Fibroblast of pulmonary artery (primary cell): Measurements from ENCODE around the gene BCAS4.

Source experiments
- DNase-seq: peaks from one replicate; pipeline ENCODE4 v3.0.0-alpha.2; 2010; ENCODE audit warnings: low read depth
- H3K4me3 ChIP-seq: replicated peaks from 2 replicates; pipeline ENCODE4 v1.5.1; 2011; ENCODE audit warnings: low read depth, mild to moderate bottlenecking, control low read depth, low read length, moderate library complexity
- TF ChIP-seq, protein P1 (sequence below): IDR thresholded peaks from 2 replicates; pipeline ENCODE4 v1.5.1; 2011; ENCODE audit warnings: mild to moderate bottlenecking, control low read depth, low read length, inconsistent platforms; ENCODE audit errors: missing control alignments

Gene BCAS4

DNA sequence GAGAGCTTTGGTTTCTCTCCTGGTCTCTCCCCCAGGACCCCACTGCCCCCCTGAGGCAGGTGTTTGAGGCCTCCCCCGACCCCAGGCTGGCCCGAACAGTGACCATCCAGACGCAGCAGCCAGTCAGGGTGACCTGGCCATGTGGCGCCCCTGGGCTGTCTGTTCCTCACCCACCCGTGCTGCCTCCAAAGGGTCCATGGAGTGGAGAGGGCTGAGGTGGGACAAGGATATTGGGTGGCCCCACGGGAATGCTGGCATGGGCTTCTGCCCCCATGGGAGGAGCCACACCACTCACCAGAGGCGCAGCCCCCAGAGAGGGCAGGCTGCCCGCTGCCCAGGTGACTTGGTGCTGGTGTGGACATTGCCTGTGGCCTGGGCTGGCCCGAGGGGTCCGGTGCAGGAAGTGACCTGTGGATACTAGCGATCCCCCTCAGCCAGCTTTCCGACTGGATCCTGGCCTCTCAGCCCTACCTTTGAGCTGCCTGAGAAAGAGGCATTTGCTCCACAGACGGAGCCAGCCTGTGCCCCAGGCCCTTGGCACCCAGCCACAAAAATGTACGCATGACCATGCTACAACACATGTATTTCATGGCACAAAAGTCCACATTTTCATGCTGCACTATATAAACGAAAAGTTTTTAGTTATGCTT, 50.8 kb downstream of the BCAS4 start:
- TF ChIP-seq, protein P1, sequence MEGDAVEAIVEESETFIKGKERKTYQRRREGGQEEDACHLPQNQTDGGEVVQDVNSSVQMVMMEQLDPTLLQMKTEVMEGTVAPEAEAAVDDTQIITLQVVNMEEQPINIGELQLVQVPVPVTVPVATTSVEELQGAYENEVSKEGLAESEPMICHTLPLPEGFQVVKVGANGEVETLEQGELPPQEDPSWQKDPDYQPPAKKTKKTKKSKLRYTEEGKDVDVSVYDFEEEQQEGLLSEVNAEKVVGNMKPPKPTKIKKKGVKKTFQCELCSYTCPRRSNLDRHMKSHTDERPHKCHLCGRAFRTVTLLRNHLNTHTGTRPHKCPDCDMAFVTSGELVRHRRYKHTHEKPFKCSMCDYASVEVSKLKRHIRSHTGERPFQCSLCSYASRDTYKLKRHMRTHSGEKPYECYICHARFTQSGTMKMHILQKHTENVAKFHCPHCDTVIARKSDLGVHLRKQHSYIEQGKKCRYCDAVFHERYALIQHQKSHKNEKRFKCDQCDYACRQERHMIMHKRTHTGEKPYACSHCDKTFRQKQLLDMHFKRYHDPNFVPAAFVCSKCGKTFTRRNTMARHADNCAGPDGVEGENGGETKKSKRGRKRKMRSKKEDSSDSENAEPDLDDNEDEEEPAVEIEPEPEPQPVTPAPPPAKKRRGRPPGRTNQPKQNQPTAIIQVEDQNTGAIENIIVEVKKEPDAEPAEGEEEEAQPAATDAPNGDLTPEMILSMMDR = no peak
- DNase-seq = no peak
- H3K4me3 ChIP-seq = no peak overlapping the region

DNA sequence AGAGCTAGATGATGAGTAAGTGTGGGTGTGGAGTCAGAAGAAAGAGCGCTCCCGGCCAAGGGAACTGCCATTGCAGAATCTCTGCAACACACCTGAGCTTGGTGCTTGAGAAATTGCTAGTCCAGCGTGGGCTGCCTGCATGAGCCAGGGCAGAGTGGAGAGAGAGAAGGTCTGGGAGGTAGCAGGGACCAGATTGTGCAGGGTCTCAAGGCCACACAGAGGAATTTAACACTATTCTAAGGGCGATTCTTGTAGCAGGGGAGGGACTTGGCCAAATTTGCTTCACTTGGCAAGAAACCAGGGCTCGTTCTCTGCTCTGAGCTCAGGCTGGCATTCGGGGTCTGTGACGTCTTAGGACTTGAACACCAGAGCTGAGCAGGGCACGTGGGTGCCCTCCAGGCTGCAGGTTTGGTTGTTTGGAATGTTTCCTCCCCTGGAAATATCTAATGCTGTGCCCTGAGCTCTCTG, 53.5 kb downstream of the BCAS4 start:
- TF ChIP-seq, protein P1 = no peak
- no peak overlapping the region for H3K4me3 ChIP-seq
- DNase-seq = peak; percentile 51

DNA sequence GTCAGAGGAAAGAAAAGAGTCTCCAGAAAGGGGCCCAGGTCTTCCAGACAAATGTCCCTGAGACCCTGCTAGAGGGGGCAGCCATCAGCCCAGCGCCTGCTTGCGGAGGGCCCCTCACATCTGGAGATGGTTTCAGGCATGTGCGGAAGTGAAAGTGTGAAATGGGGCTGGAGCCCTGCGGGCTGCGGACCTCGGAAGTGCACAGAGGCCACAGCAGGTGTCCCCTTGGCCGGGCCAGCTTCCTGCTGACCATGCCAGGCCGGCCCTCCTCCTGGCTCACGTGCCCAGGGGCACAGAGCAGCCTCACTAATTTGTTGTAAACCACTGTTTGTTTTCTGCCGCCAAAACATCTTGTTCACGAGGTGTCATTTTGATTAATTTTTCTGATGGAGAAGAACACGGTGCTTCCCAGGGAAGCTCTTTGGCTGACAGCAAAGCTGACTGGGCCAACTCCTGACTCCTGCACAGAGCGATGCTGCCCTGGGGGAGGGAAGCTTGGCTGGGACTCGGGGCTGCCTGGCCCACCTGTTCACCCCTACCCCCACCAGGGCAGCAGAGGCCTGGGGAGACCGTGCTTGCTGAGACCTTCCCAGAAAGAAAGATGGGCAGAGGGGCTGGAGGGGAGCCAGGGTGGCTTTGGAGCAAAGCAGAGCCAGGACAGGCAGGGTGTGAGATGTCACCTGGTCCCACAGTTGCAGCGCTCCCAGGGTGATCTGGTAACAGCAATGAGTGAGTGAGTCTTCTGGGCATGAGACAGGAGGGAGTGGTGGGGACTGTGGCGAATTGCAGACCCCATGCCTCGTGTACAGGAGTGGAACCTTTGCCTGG, 54.2 kb downstream of the BCAS4 start:
- TF ChIP-seq, protein P1 = no peak
- DNase-seq = no peak
- H3K4me3 ChIP-seq = no peak overlapping the region

DNA sequence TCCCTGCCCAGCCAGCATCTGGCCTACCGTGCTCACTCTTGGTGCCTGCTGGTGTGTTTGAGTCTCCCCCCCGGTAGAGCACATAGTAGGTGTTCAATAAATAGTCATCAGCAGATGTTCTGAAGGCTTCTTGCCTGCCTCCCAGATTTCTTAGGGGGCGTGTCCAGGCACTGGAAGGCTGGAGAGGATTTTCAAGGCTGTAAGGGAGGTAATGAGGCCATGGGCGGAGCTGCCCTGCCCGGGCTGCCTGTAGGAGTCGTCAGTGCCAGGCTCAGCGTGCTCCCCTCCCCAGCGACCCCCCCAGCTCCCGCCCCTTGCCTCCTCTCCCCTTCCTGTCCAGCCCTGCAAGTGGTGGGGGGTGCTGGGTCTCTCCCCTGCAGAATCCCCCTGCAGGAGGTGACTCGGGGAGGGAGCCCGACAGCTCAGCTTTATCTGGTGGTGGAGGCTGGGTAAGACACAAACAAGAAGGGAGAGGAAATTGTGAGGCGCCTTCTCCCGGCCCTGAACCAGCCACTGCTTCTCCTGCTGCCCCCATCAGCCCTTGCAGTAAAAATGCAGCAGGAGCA, 55.9 kb downstream of the BCAS4 start:
- no peak for DNase-seq
- H3K4me3 ChIP-seq = no peak overlapping the region
- TF ChIP-seq, protein P1 = no peak

DNA sequence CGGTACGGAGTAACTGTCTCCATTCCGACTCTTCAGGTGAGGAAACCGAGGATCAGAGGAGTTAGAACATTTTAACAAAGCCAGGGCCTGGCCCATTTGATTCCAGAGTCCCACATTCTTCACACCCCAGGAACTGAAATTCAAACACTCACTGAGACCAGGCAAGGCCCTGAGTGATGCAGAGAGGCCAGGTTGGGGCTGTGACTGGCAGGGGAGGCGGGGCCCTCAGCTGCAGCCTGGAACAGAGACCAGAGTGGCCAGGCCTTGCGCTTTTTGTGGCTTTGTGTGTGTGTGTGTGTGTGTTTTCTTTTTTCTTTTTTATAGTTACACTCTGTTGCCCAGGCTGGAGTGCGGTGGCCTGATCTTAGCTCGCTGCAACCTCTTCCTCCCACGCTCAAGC, 57.2 kb downstream of the BCAS4 start:
- TF ChIP-seq, protein P1 = no peak

DNA sequence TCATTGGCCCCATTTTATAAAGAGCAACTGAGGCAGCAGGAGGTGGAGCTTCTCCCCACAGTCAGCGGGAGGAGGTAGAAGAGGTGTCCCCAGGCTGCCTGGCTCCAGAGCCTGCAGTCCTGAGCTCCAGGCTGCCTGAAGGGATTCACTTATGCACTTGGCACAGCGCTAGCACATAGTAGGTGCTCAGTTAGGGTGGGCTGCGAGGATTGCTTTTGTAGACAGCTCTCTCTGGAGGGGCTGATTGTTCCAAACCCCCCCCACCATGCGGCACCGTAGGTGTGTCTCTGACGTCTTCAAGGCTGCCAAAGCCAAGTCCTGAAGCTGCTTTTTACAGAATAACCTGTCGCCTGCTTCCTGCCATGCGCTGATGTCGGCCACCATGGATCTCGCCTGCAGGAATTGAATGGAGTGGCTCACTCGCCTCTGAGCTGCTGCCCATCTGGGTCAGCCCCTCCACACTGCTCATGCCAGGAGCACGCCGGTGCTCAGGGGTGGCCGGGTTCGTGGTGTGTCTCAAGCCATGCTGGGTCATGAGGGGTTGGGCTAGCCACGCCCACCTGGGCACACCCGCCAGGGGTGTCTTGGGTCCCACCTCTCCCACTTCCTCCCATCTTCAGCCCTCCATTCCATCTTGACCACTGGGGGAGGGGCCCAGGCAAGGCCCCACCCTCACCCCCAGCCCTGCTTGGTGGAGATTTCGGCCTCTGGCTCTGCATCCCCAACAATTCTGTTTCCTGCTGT, 59.8 kb downstream of the BCAS4 start:
- TF ChIP-seq, protein P1 = no peak
- no peak overlapping the region for H3K4me3 ChIP-seq
- no peak for DNase-seq

More for the DNA sequence above, 57.2 kb downstream of the BCAS4 start:
- DNase-seq = no peak
- H3K4me3 ChIP-seq = no peak overlapping the region
